Stimulated activated memory B cell treated with anti-CD40 and anti-IgM and Interleukin-4, amounts not matched to agents 10 μg/mL and 1 μg/mL and 100 μg/mL, for 72 hours (primary cell): ENCODE measurements around the gene GADD45B.
A peak's percentile ranks its signal among the peaks of the same experiment; 100 is the strongest.

Experiments used
- ATAC-seq: fragments of 150-1000 bp; cut with Tn5 transposase; 2 replicates; pipeline ENCODE4 v1.10.0; 2021
- H3K27ac Mint-ChIP-seq: one replicate; pipeline ENCODE4 v1.8.0; 2022; ENCODE audit warnings: mild to moderate bottlenecking, mixed read lengths
- H3K27me3 Mint-ChIP-seq: one replicate; pipeline ENCODE4 v1.8.0; 2022; ENCODE audit warnings: mixed read lengths
- H3K36me3 Mint-ChIP-seq: one replicate; pipeline ENCODE4 v1.8.0; 2022; ENCODE audit warnings: mixed read lengths
- H3K4me1 Mint-ChIP-seq: one replicate; pipeline ENCODE4 v1.8.0; 2022; ENCODE audit warnings: mixed read lengths
- H3K4me3 Mint-ChIP-seq: one replicate; pipeline ENCODE4 v1.8.0; 2022; ENCODE audit warnings: mild to moderate bottlenecking, moderate library complexity, mixed read lengths
- H3K9me3 Mint-ChIP-seq: one replicate; pipeline ENCODE4 v1.8.0; 2022; ENCODE audit warnings: mixed read lengths

GADD45B gene

GRCh38 chr19:2436926-2437325 is 39.0 kb upstream of the GADD45B start:
- ATAC-seq = no peak
- Mint-ChIP-seq H3K4me1 (no peaks in the 10 kb centered on the region), H3K9me3 (no peaks in the 10 kb centered on the region), H3K27me3 (no peaks in the 10 kb centered on the region), H3K4me3 (no peak overlapping the region), H3K36me3 (peaks cover 54% of the 10 kb centered on the region), H3K27ac (no peak overlapping the region)

GRCh38 chr19:2438178-2438577 is 37.7 kb upstream of the GADD45B start:
- no peaks in the 10 kb centered on the region for H3K9me3 Mint-ChIP-seq
- peaks cover 48% of the 10 kb centered on the region for H3K36me3 Mint-ChIP-seq
- no peak overlapping the region for H3K27ac Mint-ChIP-seq
- no peaks in the 10 kb centered on the region for H3K27me3 Mint-ChIP-seq
- no peak for ATAC-seq
- H3K4me3 Mint-ChIP-seq = no peak overlapping the region
- no peaks in the 10 kb centered on the region for H3K4me1 Mint-ChIP-seq

DNA sequence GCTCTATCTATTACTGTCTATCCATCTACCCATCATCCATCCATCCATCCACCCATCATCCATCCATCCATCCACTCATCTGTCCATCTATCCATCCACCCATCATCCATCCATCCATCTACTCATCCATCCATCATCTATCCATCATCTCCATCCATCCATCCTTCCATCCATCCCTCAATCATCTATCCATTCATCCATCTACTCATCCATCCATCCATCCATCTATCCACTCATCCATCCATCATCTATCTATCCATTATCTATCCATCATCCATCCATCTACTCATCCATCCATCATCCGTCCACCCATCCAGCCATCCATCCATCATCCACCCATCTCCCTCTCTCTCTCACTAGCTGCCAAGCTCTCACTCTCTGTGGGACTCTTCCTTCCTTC is 35.4 kb upstream of the GADD45B start:
- no peaks in the 10 kb centered on the region for H3K27me3 Mint-ChIP-seq
- no peaks in the 10 kb centered on the region for H3K4me1 Mint-ChIP-seq
- no peak overlapping the region for H3K4me3 Mint-ChIP-seq
- no peak overlapping the region for H3K27ac Mint-ChIP-seq
- no peak for ATAC-seq
- H3K36me3 Mint-ChIP-seq = peaks cover 44% of the 10 kb centered on the region
- no peaks in the 10 kb centered on the region for H3K9me3 Mint-ChIP-seq

DNA sequence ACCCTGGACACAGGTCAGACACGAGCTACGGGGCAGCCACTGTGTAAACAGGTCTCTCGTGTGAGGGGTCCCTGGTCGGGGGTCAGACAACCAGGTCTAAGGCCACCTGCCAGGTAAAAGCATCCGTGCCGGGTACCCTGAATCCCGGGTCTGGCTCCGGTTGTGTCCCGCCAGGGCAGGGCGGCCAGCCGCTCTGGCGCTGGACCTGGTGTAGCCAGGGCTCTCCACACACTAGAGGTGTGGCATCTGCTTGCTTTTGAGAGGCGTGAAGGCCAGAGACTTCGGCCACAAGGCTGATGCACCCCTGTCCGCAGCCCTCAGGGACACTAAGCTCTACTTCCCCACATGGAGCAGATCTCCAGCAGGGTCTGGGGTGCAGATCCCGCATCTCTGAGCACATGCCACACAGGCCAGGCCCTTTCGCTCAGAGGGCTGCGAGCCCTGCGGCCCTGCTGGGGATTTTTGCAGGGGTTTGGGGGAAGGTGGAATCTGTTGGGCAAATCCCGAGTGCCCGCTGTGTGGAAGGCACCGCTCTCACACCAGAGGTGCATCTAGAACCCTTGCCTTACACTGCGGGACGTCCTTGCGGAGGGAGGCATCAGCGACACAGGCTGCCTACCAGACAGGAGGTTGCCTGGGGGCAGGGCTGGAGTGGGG is 34.7 kb upstream of the GADD45B start:
- peaks cover 43% of the 10 kb centered on the region for H3K36me3 Mint-ChIP-seq

GRCh38 chr19:2443116-2443784 is 32.7 kb upstream of the GADD45B start:
- ATAC-seq = no peak
- no peak overlapping the region for H3K4me3 Mint-ChIP-seq
- no peaks in the 10 kb centered on the region for H3K9me3 Mint-ChIP-seq
- no peaks in the 10 kb centered on the region for H3K27me3 Mint-ChIP-seq
- peaks cover 35% of the 10 kb centered on the region for H3K36me3 Mint-ChIP-seq
- H3K27ac Mint-ChIP-seq = no peak overlapping the region
- peaks cover 15% of the 10 kb centered on the region for H3K4me1 Mint-ChIP-seq

More for the DNA sequence above, 34.7 kb upstream of the GADD45B start:
- no peak for ATAC-seq
- H3K4me3 Mint-ChIP-seq = no peak overlapping the region
- peaks cover 2% of the 10 kb centered on the region for H3K4me1 Mint-ChIP-seq
- H3K9me3 Mint-ChIP-seq = no peaks in the 10 kb centered on the region
- no peaks in the 10 kb centered on the region for H3K27me3 Mint-ChIP-seq
- H3K27ac Mint-ChIP-seq = no peak overlapping the region

DNA sequence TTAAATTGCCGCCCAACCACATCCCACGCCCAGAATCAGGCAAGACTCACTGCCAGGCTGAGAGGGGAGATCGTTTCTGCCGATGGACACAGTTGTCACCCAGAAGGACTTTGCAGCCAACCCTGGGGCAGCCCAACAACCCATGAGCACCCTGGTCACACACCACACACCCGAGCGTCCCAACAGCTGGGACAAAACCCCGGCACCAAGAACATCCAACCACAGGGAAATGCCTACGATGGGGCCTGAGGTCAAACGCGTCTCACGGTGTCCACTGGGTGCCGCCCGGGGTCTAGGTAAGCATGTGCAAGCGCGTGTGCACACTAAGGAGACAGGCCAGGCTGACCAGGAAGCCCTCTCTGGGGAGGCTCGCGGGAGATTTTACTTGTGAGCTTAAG is 32.1 kb upstream of the GADD45B start:
- H3K36me3 Mint-ChIP-seq = peaks cover 38% of the 10 kb centered on the region
- H3K27me3 Mint-ChIP-seq = no peaks in the 10 kb centered on the region
- no peak for ATAC-seq
- no peaks in the 10 kb centered on the region for H3K9me3 Mint-ChIP-seq
- H3K4me1 Mint-ChIP-seq = peaks cover 15% of the 10 kb centered on the region
- H3K4me3 Mint-ChIP-seq = no peak overlapping the region
- no peak overlapping the region for H3K27ac Mint-ChIP-seq

GRCh38 chr19:2444251-2445002 is 31.5 kb upstream of the GADD45B start:
- no peak for ATAC-seq
- peaks cover 38% of the 10 kb centered on the region for H3K36me3 Mint-ChIP-seq
- H3K27me3 Mint-ChIP-seq = no peaks in the 10 kb centered on the region
- H3K9me3 Mint-ChIP-seq = no peaks in the 10 kb centered on the region
- no peak overlapping the region for H3K4me3 Mint-ChIP-seq
- no peak overlapping the region for H3K27ac Mint-ChIP-seq
- peaks cover 15% of the 10 kb centered on the region for H3K4me1 Mint-ChIP-seq

- ATAC-seq = peak; percentile 79
- H3K4me1 Mint-ChIP-seq = peaks cover 15% of the 10 kb centered on the region
Observed at GRCh38 chr19:2446381-2446780, 29.5 kb upstream of the GADD45B start.

GRCh38 chr19:2449019-2449418 is 26.9 kb upstream of the GADD45B start:
- no peaks in the 10 kb centered on the region for H3K27me3 Mint-ChIP-seq
- no peak overlapping the region for H3K27ac Mint-ChIP-seq
- peaks cover 34% of the 10 kb centered on the region for H3K4me1 Mint-ChIP-seq
- H3K9me3 Mint-ChIP-seq = no peaks in the 10 kb centered on the region
- ATAC-seq = no peak
- no peak overlapping the region for H3K4me3 Mint-ChIP-seq
- H3K36me3 Mint-ChIP-seq = peaks cover 14% of the 10 kb centered on the region

More at GRCh38 chr19:2446381-2446780, 29.5 kb upstream of the GADD45B start:
- Mint-ChIP-seq H3K27ac (peak overlapping the region; percentile 87), H3K9me3 (no peaks in the 10 kb centered on the region), H3K27me3 (no peaks in the 10 kb centered on the region), H3K36me3 (peaks cover 25% of the 10 kb centered on the region), H3K4me3 (peak overlapping the region; percentile 68)

DNA sequence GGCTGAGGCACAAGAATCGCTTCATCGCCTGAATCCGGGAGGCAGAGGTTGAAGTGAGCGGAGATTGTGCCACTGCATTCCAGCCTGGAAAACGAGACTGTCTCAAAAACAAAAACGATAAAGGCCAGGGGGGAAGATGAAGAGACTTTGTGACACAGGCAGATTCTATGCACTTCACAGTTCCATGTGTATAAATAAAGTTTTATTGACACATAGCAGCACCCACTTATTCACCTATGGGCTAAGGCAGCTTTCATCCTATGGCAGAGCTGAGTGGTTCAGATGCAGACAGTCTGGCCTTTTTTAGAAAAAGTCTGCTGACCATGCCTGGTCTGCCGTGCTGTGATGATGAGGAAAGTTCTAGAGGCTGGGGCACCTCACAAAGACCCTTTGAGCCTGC is 24.8 kb upstream of the GADD45B start:
- no peaks in the 10 kb centered on the region for H3K27me3 Mint-ChIP-seq
- no peaks in the 10 kb centered on the region for H3K9me3 Mint-ChIP-seq
- H3K4me1 Mint-ChIP-seq = peaks cover 47% of the 10 kb centered on the region
- no peak overlapping the region for H3K4me3 Mint-ChIP-seq
- peaks cover 7% of the 10 kb centered on the region for H3K36me3 Mint-ChIP-seq
- ATAC-seq = no peak
- no peak overlapping the region for H3K27ac Mint-ChIP-seq

DNA sequence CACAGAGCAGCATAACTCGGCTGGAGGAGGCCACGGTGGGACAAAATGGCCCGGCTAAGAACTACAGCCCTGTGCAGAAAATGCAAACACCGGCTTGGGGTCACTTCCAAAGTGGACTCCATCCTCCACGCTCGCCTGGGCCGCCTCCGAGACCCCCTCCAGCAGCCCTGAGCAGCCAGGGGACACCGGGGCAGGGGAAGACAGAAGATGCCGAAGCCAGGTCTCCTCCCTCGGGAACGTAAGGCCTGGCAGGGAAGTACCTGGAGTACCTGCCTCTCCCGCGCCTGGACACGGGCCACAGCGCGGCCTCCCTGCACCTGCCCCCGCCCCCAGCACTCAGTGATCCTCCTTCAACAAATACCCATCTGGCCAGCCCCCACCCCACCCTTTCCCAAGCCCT is 24.2 kb upstream of the GADD45B start:
- no peak for ATAC-seq
- peaks cover 7% of the 10 kb centered on the region for H3K36me3 Mint-ChIP-seq
- no peaks in the 10 kb centered on the region for H3K9me3 Mint-ChIP-seq
- H3K27ac Mint-ChIP-seq = no peak overlapping the region
- H3K27me3 Mint-ChIP-seq = no peaks in the 10 kb centered on the region
- peaks cover 41% of the 10 kb centered on the region for H3K4me1 Mint-ChIP-seq
- H3K4me3 Mint-ChIP-seq = no peak overlapping the region

DNA sequence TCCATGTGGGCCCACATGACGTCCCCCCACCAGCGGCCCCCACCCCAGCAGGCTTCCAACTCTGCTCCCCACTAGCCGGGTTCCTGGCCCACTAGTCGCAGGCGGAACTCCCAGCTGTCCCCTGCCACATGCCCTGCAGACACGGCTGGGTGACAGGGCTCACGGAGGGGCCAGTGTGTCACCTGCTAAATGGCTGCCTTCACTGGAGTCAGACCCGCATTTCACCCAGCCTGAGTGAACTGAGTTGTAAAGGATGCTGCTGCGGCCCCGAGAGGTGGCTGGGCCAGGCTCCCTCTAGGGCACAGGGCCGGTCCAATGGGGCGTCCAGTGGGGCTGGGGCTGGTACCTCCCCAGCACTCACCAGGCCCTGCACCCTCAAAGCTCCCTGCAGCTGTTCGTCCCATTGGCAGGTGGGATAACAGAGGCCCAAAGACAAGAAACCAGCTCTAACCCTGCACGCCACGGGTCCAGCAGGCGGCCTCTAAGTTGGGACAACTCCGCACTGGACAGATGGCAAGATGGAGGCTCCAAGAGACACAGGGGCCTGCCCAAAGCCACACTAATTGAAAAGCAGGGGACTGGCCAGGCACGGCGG is 22.4 kb upstream of the GADD45B start:
- Mint-ChIP-seq H3K4me1 (peaks cover 43% of the 10 kb centered on the region), H3K27me3 (no peaks in the 10 kb centered on the region), H3K4me3 (no peak overlapping the region), H3K9me3 (no peaks in the 10 kb centered on the region), H3K36me3 (peaks cover under 1% of the 10 kb centered on the region), H3K27ac (peak overlapping the region; percentile 70)
- ATAC-seq = no peak

GRCh38 chr19:2454199-2454961 is 21.5 kb upstream of the GADD45B start:
- H3K27me3 Mint-ChIP-seq = no peaks in the 10 kb centered on the region

GRCh38 chr19:2454962-2455850 is 20.7 kb upstream of the GADD45B start:
- Mint-ChIP-seq H3K36me3 (no peaks in the 10 kb centered on the region), H3K27ac (peak overlapping the region; percentile 86), H3K27me3 (peaks cover 4% of the 10 kb centered on the region), H3K4me1 (peaks cover 43% of the 10 kb centered on the region), H3K9me3 (no peaks in the 10 kb centered on the region), H3K4me3 (peak overlapping the region; percentile 88)
- ATAC-seq = no peak

More at GRCh38 chr19:2454199-2454961, 21.5 kb upstream of the GADD45B start:
- no peak for ATAC-seq
- H3K4me1 Mint-ChIP-seq = peaks cover 43% of the 10 kb centered on the region
- H3K4me3 Mint-ChIP-seq = peak overlapping the region; percentile 88
- H3K27ac Mint-ChIP-seq = peak overlapping the region; percentile 86
- H3K9me3 Mint-ChIP-seq = no peaks in the 10 kb centered on the region
- no peaks in the 10 kb centered on the region for H3K36me3 Mint-ChIP-seq
